ENCODE results near the gene SRPK1.
A peak's percentile ranks its signal among the peaks of the same experiment; 100 is the strongest.

The SRPK1 gene

GRCh38 chr6:35897486-35897885 is 23.4 kb downstream of the SRPK1 start:
- no peak for DNase-seq

- no peak for DNase-seq
These were observed 23.9 kb downstream of the SRPK1 start for GRCh38 chr6:35897036-35897435.

- no peak for DNase-seq
These were observed 24.7 kb downstream of the SRPK1 start for GRCh38 chr6:35896228-35896627.

GRCh38 chr6:35895560-35895959 is 25.3 kb downstream of the SRPK1 start:
- DNase-seq = peak; percentile 34

GRCh38 chr6:35894776-35895175 is 26.1 kb downstream of the SRPK1 start:
- no peak for DNase-seq

- no peak for DNase-seq
These were observed 27.7 kb downstream of the SRPK1 start for GRCh38 chr6:35893246-35893645.

- DNase-seq = no peak
These were observed 28.4 kb downstream of the SRPK1 start for GRCh38 chr6:35892482-35892881.

GRCh38 chr6:35879151-35879550 is 41.7 kb downstream of the SRPK1 start:
- DNase-seq = no peak

GRCh38 chr6:35876902-35877301 is 44.0 kb downstream of the SRPK1 start:
- DNase-seq = no peak

- DNase-seq = no peak
These were observed 46.2 kb downstream of the SRPK1 start for GRCh38 chr6:35874730-35875129.

GRCh38 chr6:35859367-35859766 is 61.5 kb downstream of the SRPK1 start:
- DNase-seq = no peak

- DNase-seq = no peak
These were observed 63.0 kb downstream of the SRPK1 start for GRCh38 chr6:35857853-35858252.

- DNase-seq = no peak
These were observed 64.6 kb downstream of the SRPK1 start for GRCh38 chr6:35856250-35856649.

GRCh38 chr6:35852994-35853393 is 67.9 kb downstream of the SRPK1 start:
- no peak for DNase-seq

- no peak for DNase-seq
These were observed 70.7 kb downstream of the SRPK1 start for GRCh38 chr6:35850208-35850607.

- no peak for DNase-seq
These were observed 76.6 kb downstream of the SRPK1 start for GRCh38 chr6:35844290-35844689.

GRCh38 chr6:35842381-35842780 is 78.5 kb downstream of the SRPK1 start:
- no peak for DNase-seq

GRCh38 chr6:35839019-35839418 is 81.9 kb downstream of the SRPK1 start:
- DNase-seq = no peak

- no peak for DNase-seq
These were observed 87.4 kb downstream of the SRPK1 start for GRCh38 chr6:35833536-35833935.

GRCh38 chr6:35831257-35832007 is 89.5 kb downstream of the SRPK1 start:
- no peak for DNase-seq

GRCh38 chr6:35829306-35829705 is 91.6 kb downstream of the SRPK1 start:
- no peak for DNase-seq

- no peak for DNase-seq
These were observed 96.2 kb downstream of the SRPK1 start for GRCh38 chr6:35824552-35825192.

- no peak for DNase-seq
These were observed 97.3 kb downstream of the SRPK1 start for GRCh38 chr6:35823601-35824000.

GRCh38 chr6:35817515-35817914 is 103.4 kb downstream of the SRPK1 start:
- DNase-seq = no peak

GRCh38 chr6:35811699-35811995 is 109.3 kb downstream of the SRPK1 start:
- DNase-seq = no peak

Data from fibroblast of skin of back (primary cell).